T follicular helper cell (primary cell): Measurements from ENCODE around the gene NPAS3.

Experiments
- DNase-seq: peaks from one replicate; pipeline ENCODE4 v3.0.0-alpha.2; 2020; ENCODE audit warnings: low read depth

NPAS3 gene

GRCh38 chr14:33257796-33258195, 319.1 kb downstream of the NPAS3 start:
- no peak for DNase-seq

- no peak for DNase-seq
Measured at GRCh38 chr14:33259764-33260163, 321.1 kb downstream of the NPAS3 start.

- DNase-seq = no peak
Measured at GRCh38 chr14:33271216-33271615, 332.5 kb downstream of the NPAS3 start.

- DNase-seq = no peak
Measured at GRCh38 chr14:33271891-33272290, 333.2 kb downstream of the NPAS3 start.

DNA sequence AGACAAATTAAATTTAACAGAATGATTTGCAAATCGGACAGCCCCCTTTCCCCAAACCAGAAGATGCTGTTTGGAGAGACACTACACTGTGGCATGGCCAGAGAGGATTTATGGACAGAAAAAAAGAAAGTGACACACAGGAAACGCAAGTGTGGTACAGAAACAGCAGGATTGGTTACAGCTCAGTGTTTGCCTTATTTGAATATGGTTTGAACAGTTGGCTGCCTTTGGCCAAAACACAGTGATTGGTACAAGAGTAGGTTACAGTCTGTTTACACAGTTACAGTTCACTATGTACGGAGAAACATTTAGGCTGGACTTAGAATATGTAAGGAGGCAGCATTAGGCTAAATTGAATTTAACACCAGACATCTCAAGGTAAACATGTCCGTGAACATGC, 335.3 kb downstream of the NPAS3 start:
- no peak for DNase-seq

DNA sequence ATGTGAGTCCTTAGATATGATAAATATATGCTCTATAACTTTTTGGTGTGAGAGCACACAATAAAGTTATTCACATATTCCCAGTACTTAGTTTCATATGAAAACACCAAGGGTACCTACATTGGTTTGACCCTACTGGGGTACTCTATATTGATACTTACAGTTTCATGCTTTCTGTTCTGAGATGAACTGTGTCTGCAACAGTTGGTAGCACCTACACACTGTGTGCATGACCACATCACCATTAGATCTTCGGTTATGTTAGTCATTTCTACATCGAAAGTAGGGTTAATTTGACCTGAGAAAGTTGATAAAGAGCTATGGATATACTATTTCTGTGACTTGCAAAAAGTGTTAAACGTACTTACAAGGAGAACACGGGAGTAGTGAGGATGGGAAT, 337.2 kb downstream of the NPAS3 start:
- no peak for DNase-seq

DNA sequence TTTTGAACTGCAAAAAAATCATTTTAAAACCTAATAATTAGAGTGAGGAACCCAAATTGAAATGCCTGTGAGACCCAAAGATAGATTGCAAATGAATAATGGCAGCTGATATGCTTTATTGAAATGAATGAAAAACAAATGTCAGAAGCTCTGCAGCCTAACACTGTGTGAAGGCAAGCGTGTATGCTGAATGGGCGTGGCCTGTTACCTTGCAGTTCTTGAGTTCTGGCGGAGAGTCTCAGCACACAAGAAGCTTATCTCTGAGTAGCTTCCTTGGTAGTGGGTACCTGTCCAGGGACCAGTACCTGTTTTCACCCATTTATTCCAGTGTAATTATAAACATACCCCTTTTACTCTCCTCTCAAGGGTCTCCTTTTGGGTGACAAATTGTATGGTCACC, 341.2 kb downstream of the NPAS3 start:
- DNase-seq = no peak

DNA sequence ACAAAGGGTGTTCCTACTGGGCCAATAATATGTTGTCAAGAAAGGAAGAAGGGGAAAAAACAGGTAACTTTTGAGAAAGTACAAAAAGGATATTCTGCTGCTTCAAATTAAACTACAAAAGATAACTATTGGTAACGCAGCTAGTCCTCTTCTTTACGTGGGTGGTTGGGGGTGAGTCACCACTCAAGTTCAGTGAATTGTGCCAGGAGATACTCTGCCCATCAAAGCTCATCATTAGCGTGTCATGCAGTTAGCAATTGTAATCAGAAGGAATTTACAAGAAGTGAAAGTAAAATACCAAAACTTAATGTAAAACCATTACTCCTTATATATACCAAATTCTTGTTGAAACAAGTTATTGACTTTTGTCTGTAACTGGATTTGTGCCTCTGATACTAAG, 342.0 kb downstream of the NPAS3 start:
- no peak for DNase-seq

- DNase-seq = no peak
Measured at GRCh38 chr14:33282331-33283230, 343.9 kb downstream of the NPAS3 start.

DNA sequence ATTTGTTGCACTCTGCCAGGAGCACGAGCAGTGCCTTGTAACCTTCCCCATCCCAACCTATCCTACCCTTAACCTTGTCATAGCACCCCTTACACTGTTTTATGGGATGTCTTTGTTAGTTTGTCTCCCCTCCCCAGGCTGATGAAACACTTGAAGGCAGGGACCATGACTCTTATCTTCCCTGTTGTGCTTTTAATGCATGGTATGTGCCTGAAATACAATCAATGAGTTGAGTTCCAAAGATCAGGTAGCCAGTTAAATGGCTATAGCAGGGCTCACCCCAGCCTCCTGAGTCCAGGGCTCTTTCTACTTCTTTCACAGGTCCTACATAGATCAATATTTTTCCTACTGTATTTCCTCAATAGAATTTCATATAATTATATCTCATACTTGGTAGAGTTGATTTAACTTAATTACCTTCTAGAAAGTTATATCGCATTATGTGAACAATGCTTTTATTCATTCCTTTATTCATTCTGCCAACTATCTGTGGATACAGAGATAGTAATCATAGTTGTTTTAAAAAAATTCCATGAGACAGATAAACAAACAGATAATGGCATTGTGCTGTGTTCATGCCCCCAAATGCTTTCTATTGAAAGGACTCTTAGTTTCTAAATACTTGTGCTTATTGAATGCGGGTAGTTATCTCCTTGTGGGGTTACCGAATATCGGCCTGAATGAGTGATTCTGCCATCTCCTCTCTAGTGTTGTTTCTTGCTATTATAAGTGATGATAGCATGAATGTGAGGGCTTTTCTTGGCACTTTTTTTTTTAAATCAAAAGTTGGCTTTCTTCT, 347.4 kb downstream of the NPAS3 start:
- DNase-seq = no peak

DNA sequence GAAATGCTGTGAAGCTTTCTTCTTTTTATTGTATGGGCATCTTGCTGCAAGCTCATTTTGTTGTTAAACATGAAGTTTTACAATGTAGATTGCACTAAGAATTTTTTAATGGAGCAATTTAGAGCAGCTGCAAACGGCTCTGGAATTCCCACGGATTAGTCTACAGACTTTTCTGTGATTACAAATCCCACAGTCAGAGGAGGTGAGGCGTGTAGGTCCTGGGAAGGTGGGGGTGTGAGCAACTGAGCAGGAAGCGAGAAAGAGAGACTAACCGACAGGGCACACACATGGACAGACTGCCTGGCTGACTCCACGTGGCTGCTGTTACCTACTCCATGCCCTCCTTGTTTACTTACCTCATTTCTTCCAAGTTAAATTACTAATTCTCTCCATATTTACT, 348.5 kb downstream of the NPAS3 start:
- DNase-seq = no peak

DNA sequence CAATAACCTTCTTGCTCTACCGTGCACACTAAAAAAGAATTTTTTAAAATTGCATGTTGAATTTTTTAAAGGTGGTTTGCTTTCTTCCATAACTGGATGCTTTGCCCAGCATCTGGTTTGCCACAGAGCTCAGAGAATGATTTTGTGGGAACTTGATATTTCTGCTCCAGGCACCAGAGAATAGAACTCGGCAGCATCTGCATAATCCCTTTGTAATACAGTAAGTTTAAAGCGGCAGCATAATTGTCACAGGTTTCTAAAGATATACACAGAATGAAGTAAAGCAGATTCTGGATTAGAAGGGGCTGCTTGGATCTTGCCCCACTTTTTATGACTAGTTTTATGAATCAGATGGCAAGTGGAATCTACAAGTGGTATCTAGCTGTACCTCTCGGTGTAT, 352.0 kb downstream of the NPAS3 start:
- no peak for DNase-seq

- DNase-seq = no peak
Measured at GRCh38 chr14:33291529-33292104, 352.9 kb downstream of the NPAS3 start.

DNA sequence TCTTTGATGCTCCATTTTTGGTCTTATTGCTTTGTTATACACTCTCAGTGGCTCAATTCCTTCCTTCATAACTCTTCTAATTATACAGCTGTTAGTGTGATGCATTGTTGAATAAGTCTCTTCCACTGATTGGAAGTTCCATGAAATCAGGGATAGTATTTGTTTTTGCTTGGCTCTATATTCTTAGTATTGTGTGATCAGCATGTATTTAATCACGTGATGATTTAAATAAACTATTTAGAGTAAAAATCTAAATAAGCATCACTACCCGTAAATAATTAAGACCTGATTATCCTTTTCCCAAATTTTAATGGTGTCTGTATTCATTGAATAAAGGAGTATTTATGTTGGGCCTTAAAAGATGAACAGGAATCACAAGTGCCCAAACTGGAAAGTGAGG, 355.7 kb downstream of the NPAS3 start:
- DNase-seq = no peak

DNA sequence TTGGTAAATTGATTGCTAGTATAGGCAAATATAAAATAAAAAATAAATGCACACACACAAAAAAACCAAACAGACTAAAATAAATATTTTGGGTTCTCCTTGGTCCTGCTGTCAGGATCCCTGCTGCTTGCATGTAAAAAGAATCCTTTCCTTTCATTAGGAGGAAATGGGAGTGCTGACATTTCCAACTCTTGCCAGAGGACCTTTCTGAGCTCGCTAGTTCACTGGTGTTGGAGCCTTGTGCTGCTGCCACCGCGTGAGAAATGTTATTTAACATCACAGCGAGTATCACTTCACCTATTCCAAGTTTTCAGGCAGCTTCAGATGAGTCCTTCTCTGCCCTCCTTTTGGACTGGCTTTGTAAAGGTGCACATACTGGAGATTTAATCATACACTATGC, 358.9 kb downstream of the NPAS3 start:
- no peak for DNase-seq

DNA sequence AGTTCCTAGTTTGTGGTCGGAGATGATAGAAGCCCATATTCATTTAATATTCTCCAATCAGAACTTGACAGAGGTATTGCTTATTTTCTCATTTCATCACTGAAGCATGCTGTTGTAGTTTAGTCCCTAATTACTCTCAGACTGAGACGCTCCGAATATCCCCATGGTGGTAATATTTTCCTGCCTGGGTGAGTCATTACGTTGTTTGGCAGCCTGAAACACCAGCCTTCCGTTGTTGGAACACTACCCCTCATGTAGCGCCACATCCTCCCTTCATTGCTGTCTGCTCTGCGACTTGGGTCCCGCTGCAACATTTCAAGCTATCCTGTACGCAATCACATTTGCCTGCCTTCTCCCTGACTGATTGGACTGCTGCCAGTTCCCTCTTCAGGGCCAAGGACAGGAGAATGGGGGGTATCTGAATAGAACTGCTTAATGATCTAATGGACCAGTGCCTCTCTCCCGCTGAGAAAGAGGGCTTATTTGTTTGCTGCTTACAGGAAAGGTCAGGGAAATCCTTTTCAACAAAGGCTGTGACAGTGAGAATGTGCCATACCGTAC, 369.1 kb downstream of the NPAS3 start:
- no peak for DNase-seq

DNA sequence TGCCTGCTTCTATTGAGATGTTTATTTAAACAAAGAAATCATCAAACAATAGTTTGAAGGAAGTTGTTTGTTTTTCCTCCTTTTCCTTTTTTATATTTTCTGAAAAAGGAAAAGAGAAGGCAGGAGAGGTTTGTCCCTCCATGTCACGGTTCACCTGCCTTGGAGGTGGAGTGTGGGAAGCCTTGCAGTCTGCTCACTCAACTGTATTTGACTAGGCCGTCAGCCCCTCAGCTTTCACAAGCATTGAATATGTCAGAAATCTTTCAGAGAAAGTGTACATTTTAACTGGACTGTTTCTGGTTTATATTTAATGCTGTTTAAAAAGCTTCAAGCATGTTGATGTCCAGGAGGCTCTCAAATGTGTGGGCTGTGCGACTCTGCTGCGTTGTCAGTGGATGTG, 370.4 kb downstream of the NPAS3 start:
- no peak for DNase-seq

- no peak for DNase-seq
Measured at GRCh38 chr14:33315217-33315616, 376.5 kb downstream of the NPAS3 start.

DNA sequence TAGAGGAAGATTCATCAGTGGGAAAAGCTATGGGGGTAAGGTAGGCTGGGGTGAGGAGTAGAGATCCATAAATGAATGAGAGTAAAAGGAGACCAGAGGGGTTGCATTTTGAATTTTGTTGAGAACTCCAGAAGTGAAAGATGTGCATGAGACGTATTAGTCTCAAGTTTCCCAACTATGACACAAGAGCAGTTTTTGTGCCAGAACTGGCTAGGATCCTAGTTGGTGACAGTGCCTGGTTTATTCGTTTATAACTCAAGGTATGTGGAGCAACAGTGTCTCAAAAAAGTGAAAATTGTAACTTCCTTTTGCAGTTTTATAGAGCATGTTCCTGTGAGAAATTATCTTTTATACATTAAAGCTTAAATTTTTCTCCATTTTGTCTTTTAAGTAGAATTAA, 377.0 kb downstream of the NPAS3 start:
- no peak for DNase-seq

GRCh38 chr14:33317675-33318074, 379.0 kb downstream of the NPAS3 start:
- no peak for DNase-seq

DNA sequence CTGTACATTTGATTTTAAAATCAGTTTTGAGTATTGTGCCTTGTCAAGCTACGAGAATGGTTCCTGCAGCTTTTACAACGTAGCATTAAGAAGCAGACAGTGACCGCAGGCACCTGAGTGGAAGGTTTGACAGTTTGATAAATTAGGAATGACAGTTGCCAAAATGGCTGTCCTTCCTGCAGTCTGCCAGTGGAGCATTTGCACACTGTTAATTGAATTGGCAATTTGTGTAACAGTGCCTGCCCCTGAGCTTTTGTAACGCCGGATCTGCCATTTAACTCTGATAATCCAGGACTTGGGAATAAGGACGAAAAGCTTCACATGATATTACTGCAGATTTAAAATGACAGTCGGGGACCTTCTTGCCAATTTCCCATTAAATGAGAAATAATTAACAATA, 385.3 kb downstream of the NPAS3 start:
- no peak for DNase-seq

GRCh38 chr14:33331176-33331949, 392.7 kb downstream of the NPAS3 start:
- no peak for DNase-seq
